DND-41 (cell line): Measurements from ENCODE around the gene MRPL49.

ENCODE experiments used
- EZH2 ChIP-seq: IDR thresholded peaks from 3 replicates; pipeline ENCODE4 v1.6.1; 2012; ENCODE audit warnings: borderline replicate concordance, low read depth, mild to moderate bottlenecking, moderate library complexity, low read length, inconsistent platforms; ENCODE audit not compliant: severe bottlenecking
- TF ChIP-seq, protein P1 (sequence below): IDR thresholded peaks from 2 replicates; pipeline ENCODE4 v1.5.1; 2012; ENCODE audit warnings: borderline replicate concordance, low read length, moderate library complexity, mild to moderate bottlenecking; ENCODE audit not compliant: poor library complexity, severe bottlenecking; ENCODE audit errors: extremely low read depth

DNA sequence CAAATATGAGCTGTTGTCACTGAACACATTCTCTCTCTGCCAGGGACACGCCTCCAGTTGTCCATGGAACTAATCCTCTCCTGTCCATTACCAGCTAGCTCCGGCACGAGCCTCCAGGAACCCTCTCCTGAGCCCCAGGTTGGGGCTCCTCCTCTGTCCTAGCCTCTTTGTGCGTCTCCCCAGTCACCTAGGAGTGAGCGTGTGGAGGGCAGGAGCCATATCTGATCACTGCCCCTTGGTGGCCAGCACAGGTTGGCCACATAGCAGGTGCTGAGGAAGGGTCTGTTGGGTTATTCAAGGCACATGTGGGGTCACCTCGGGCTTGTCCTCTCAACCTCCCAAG, 9.7 kb downstream of the MRPL49 start:
- TF ChIP-seq, protein P1, sequence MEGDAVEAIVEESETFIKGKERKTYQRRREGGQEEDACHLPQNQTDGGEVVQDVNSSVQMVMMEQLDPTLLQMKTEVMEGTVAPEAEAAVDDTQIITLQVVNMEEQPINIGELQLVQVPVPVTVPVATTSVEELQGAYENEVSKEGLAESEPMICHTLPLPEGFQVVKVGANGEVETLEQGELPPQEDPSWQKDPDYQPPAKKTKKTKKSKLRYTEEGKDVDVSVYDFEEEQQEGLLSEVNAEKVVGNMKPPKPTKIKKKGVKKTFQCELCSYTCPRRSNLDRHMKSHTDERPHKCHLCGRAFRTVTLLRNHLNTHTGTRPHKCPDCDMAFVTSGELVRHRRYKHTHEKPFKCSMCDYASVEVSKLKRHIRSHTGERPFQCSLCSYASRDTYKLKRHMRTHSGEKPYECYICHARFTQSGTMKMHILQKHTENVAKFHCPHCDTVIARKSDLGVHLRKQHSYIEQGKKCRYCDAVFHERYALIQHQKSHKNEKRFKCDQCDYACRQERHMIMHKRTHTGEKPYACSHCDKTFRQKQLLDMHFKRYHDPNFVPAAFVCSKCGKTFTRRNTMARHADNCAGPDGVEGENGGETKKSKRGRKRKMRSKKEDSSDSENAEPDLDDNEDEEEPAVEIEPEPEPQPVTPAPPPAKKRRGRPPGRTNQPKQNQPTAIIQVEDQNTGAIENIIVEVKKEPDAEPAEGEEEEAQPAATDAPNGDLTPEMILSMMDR: no peak
- no peak for TF ChIP-seq EZH2
